DMS79 (cell line): ENCODE results near the gene FADS2.

Source experiments
- DNase-seq: peaks from one replicate; lab custom pipeline; 2025; lab: John Stamatoyannopoulos, UW

Gene FADS2

GRCh38 chr11:61905801-61906521 is 77.9 kb downstream of the FADS2 start:
- no peak for DNase-seq

GRCh38 chr11:61906522-61906909 is 78.4 kb downstream of the FADS2 start:
- DNase-seq, result no peak

DNA sequence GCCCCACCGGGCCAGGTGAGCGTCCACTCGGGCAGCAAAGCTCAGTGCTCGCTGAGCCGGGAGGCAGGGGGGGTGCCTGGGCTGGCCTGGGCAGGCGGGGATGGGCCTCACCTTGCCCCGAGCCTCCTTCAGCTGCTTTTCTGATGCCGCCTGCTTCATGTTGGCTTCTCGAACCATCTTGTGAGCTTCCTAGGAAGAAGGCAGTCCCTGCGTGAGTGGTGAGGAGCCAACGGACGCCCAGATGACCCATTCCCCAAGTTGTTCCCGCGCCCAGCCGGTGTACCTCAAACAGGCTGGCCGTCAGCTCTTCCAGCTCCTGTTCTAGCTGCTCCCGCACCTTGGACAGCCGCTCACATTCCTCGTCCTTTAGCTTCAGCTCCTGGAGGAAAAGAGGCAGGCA is 79.2 kb downstream of the FADS2 start:
- DNase-seq, result no peak

GRCh38 chr11:61907871-61908729 is 80.0 kb downstream of the FADS2 start:
- no peak for DNase-seq

DNA sequence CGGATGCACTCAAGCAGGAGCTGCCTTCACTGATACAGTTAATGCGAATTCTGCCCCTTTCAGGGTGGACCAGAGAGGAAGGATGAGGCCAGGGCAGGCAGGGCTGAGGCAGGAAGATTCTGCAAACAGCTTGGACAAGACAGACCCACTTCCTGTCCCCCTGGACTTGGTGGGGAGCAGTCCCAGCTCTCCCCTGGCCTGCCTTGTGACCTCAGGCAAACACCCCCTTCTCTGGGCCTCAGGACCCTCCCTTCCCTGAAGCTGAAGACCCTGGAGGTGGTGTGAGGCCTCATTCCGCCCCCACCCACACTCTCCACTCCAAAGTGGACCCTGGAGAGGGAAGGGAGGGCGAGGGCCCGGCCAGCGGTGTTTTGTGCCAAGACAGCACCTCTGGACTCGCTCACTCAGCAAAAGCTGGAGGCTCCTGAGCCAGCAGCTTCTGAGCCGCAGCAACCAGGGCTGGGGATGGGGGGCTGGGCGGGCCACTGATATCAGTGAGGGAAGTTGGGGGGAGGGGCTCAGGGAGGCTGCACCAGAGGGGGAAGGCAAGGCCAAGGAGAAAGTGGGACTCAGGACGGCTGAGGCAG is 80.7 kb downstream of the FADS2 start:
- DNase-seq, result no peak

GRCh38 chr11:61910187-61911127 is 82.4 kb downstream of the FADS2 start:
- no peak for DNase-seq

GRCh38 chr11:61911128-61911700 is 83.1 kb downstream of the FADS2 start:
- no peak for DNase-seq

GRCh38 chr11:61911701-61912529 is 83.8 kb downstream of the FADS2 start:
- no peak for DNase-seq

DNA sequence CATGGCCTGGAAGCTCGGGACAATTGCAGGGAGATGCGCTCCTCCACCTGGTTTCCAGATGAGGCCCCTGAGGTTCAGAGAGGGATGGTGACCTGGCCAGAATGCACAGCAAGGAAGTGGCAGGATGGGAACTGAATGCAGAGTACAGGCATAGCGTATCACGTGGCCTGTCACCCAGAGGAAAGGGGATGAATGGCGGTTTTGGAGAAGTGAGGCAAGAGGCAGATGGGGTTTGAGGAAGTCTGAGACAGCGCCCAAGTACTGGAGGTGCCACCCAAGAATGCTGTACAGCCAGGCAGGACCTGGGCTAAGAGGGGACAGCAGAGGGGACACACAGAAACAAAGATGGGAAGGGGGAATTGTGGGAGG is 84.4 kb downstream of the FADS2 start:
- no peak for DNase-seq

- no peak for DNase-seq
Observed at GRCh38 chr11:61912991-61913698, 85.0 kb downstream of the FADS2 start.

DNA sequence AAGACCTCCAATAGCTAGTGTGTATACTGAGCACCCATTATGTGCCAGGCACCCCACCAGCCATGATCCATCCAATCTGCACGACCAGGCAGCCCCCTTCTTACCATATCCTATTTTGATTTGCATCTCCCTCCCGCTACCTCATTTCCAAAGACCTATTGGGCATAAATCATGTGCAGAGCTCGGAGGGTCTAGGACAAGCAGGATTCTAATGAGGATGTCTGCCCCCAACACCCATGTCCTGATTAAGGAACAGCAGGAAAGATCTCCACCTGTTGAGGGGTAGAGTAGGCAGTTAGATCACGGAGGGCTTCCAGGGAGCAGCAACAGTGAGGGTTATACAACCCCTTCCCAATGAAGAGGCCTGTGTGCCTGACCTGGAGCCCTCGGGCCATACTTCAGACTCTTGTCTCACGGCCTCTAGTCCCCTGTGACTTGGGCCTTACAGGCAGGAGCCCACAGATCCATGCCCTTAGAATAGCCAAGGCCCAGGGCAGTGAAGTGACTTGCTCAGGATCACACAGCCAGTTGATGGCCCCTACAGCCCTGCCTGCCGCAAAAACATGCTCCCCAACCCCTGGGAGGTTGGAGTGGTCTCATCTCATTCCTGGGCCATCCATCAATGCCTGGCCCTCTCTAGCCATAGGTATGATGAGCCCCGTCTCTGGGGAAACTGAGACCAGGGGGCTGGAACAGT is 85.7 kb downstream of the FADS2 start:
- DNase-seq, result no peak

GRCh38 chr11:61914471-61915171 is 86.5 kb downstream of the FADS2 start:
- DNase-seq, result no peak

DNA sequence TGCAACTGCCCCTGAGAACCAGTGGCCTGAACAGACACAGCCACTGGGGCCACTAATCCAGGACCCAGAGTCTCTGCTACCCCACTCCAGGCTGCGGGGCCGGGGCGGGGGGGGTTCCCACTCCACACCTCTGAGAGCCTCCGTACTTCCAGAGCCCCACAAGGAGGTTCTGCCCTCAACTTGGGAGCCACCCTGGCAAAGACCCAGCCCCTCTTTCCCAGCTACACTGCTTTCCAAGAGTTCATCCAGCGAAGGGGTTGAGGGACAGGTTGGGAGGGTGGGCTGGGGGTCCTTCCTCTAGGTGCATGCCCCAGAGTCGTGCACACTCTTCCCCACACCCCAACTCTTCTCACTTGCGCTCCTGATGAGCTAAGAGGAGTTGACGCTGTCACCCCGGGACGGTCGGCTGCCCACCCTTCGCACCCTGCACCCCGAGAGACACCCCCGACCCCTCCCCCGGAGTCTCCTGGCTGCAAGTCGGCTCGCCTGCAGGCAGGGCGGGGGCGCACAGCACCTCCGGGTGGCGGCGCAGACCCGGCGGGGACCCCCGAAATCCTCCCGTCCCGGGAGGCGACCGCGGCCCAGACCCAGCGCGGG is 88.7 kb downstream of the FADS2 start:
- no peak for DNase-seq
